NOMO-1 treated with dmso at 0.1 percent for 144 hours (cell line): ENCODE measurements around the gene KIF26B.

Source experiments
- DNase-seq: peaks from one replicate; lab custom pipeline; 2025; ENCODE audit not compliant: unreplicated experiment; lab: John Stamatoyannopoulos, UW

Gene KIF26B

GRCh38 chr1:245582026-245582425 lies 427.2 kb downstream of the KIF26B start:
- DNase-seq, result no peak

DNA sequence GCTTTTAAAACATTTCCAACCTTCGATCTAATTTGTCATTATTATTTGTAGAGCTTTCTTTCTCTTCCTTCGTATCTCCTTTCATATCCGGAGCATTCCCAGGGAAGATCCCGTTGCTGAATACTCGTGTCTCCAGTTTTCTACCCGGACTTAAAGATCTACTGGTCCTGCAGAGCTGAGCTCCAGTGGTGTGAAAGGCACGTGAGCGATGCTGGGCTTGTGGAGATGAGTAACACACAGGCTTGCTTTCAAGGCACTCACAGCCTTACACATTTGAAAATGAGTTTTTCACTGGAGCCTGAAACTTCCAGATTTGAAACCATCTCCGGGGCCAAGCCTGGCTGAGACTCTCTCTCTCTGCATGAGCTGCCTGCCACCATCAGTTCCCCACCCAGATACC lies 428.3 kb downstream of the KIF26B start:
- no peak for DNase-seq

GRCh38 chr1:245583575-245584330 lies 429.0 kb downstream of the KIF26B start:
- no peak for DNase-seq

DNA sequence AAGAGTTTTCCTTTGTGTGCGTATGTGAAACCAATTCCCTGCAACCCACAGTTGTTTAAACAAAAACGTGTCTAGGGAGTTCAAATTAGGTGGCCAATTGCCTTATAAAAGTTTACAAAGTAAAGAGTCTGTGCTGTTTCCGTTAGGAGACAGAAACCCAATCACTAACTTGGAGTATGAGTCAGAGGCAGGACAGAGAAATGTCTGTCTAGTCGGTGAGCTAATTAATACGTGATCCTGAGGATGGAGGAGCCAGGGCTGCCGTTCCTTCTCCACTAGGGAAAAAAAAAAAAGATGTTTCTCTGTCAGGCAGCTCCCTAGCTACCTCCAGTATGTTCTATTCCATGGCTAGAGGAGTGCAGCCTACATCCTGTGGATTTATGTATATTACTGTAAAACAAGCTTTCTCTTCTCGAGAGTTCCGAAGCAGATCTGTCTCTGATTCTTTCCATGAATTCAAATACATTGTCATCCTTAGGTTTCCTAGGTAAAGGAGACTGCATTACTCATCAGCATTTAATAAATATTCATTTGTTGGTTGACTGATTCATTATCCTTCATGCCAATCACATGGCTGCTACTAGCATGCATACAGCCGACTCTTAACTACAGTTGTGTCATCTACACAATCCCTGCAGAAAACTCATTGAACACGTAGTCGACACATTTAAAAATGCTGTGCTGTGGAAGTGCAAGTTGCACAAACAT lies 430.6 kb downstream of the KIF26B start:
- no peak for DNase-seq

- no peak for DNase-seq
Measured at GRCh38 chr1:245587435-245588115, 432.8 kb downstream of the KIF26B start.

DNA sequence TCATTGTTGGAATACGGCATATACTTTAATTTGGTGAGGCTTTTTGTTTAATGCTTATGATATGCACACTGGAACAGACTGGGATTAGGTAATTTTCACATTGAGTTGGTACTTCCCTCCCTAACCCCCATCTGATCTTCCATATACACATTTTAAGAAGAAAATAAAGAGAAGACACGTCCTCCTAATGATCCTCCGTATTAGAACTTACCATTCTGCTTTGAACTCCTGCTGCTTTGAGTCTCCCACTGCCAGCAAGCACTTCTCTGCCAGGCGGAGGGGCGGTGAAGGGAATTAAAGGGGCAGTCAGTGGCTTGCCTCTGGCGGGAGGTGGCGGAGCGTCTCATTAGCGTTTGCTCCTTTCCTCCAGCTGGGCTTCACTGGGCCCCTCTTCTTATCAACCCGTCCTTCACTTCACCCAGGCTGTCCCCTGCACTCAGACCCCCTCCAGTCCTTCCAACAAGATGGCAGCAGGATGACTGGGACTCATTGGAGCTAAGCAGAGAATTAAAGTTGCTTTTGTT lies 433.4 kb downstream of the KIF26B start:
- DNase-seq, result no peak

GRCh38 chr1:245589316-245589715 lies 434.5 kb downstream of the KIF26B start:
- no peak for DNase-seq

DNA sequence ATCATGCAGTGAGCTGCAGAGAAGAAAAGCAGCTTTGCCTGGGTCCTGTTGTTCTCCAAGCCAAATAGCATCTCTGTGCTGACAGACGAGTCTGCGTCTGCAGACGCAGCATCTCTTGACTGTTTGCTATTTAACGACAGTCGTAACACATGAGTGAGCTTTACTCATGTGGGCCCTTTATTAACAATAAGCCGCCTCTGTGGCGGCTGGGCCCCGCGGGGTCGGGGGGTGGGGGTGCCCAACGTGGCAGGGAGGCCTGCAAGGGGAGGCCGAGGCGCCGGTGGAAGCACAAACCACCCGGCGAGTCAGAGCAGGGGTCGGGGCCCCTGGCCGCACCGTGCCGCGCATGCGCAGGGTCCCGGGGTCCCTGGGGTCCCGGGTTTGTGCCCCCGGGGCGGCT lies 435.1 kb downstream of the KIF26B start:
- DNase-seq, result no peak

- DNase-seq, result no peak
Measured at GRCh38 chr1:245590726-245591125, 435.9 kb downstream of the KIF26B start.

- no peak for DNase-seq
Measured at GRCh38 chr1:245591346-245592188, 436.8 kb downstream of the KIF26B start.

DNA sequence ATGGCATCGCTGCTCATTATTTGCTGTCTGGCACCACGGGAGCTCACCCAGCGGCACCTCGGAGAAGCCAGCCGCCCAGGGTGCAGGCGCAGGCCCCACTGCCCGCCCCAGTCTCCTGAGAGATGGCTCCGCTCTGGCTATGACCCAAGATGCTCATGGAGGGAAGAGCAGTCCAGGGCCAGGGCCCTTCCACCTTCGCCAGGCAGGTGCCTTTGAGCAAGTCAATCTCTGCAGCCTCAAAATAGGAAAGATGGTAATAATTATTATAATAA lies 437.3 kb downstream of the KIF26B start:
- DNase-seq, result no peak

DNA sequence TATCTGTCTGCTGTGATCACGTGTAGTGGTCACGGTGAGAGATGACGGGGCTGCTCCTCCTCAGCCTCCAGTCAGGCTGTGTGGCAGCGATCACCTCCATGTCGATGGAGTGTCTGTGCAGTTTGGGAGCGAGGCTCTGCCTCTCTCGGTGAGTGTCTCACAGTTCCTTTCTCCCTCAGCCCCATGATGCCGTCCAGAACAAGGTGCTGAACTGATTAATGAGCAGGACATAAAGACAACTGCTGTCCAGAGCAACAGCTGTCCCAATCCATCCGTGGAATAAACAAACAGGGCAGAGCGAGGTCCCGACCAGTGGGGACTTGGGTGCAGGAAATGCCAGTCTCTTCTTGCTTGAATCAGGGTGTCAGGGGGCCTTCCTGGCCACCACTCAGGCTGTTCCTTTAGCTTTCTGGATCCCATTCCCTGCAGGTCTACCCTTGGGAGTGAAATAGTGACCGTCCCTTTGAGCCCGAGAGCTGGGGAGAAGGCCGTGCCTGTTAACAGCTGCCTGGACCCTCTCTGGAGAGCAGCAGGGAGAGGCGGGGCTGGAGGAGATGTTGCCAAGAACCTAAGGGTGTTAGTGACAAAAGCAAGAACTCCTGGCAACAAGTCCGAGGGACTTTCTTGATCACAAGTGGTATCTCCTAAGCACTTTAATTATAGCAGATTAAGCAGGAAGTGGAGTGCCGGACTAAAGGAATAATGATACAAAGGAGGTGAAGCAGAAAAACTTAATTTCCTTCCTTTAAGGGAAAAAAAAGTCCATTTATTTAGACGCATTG lies 443.9 kb downstream of the KIF26B start:
- no peak for DNase-seq

- peak; percentile 58 for DNase-seq
Measured at GRCh38 chr1:245599371-245600174, 444.8 kb downstream of the KIF26B start.

GRCh38 chr1:245600658-245601057 lies 445.9 kb downstream of the KIF26B start:
- no peak for DNase-seq

- no peak for DNase-seq
Measured at GRCh38 chr1:245603311-245603865, 448.6 kb downstream of the KIF26B start.

- DNase-seq, result no peak
Measured at GRCh38 chr1:245604979-245605378, 450.2 kb downstream of the KIF26B start.

GRCh38 chr1:245605480-245606156 lies 450.8 kb downstream of the KIF26B start:
- DNase-seq, result no peak

DNA sequence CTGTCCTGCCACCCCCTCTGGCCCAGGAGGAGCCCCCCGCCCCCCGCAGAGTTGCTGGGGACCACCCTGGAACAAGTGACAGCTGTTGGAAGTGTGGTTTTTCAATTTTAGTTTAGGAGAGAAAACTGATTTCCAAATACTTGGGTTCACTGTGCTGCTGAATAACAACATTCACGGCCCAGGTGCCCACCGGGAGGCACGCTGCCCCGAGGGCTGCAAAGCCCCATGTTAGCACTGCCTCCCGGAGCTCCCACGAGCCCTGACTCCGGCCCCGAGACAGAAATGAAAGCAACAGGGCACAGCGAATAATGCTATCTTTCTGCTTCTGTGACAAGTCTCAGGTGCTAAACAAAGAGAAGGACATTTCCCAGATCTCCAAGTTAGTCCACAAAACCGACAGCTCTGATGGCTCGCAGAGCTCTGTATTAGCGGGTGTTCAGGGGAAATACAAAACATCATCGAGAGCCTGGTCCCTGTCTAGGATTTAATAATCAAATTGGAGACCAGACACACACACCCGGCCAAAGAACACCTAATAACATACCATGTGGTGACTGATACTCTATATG lies 451.5 kb downstream of the KIF26B start:
- DNase-seq, result no peak
